ENCODE results near the gene KDM4F.
"Not testable (repeated sequence)": the region's sequence is repeated elsewhere in the genome, so short reads cannot be mapped to it uniquely, and the experiment has no call there.

Gene KDM4F

GRCh38 chr11:95049122-95049521 is at the start of gene KDM4F:
KDM4F (plus strand) TSS chr11:95049422.
- not testable (repeated sequence) for DNase-seq (ENCODE audit: low spot score)

GRCh38 chr11:95003716-95004115 is 45.5 kb upstream of the KDM4F start:
- DNase-seq (ENCODE audit: low spot score): no peak

GRCh38 chr11:95005642-95006041 is 43.6 kb upstream of the KDM4F start:
- no peak for DNase-seq (ENCODE audit: low spot score)

GRCh38 chr11:95011376-95011775 is 37.8 kb upstream of the KDM4F start:
- DNase-seq (ENCODE audit: low spot score): no peak

GRCh38 chr11:95014184-95014821 is 34.9 kb upstream of the KDM4F start:
- DNase-seq (ENCODE audit: low spot score): no peak

- DNase-seq (ENCODE audit: low spot score): no peak
These were observed 33.1 kb upstream of the KDM4F start for GRCh38 chr11:95016139-95016538.

- not testable (repeated sequence) for DNase-seq (ENCODE audit: low spot score)
These were observed 27.8 kb upstream of the KDM4F start for GRCh38 chr11:95021468-95021867.

- no peak for DNase-seq (ENCODE audit: low spot score)
These were observed 24.3 kb upstream of the KDM4F start, which contains the start of gene KDM4E for GRCh38 chr11:95024958-95025357. KDM4E (plus strand) TSS chr11:95025258; CDS start chr11:95025558, 300 bp downstream.

- DNase-seq (ENCODE audit: low spot score): not testable (repeated sequence)
These were observed 23.6 kb upstream of the KDM4F start for GRCh38 chr11:95025594-95025993.

- no peak for DNase-seq (ENCODE audit: low spot score)
These were observed 20.9 kb upstream of the KDM4F start for GRCh38 chr11:95028357-95028756.

GRCh38 chr11:95033051-95033450 is 16.2 kb upstream of the KDM4F start:
- no peak for DNase-seq (ENCODE audit: low spot score)

- no peak for DNase-seq (ENCODE audit: low spot score)
These were observed 13.9 kb upstream of the KDM4F start for GRCh38 chr11:95035316-95035715.

- DNase-seq (ENCODE audit: low spot score): not testable (repeated sequence)
These were observed 11.7 kb upstream of the KDM4F start for GRCh38 chr11:95037356-95038035.

GRCh38 chr11:95042239-95042638 is 7.0 kb upstream of the KDM4F start:
- no peak for DNase-seq (ENCODE audit: low spot score)

GRCh38 chr11:95042906-95043305 is 6.3 kb upstream of the KDM4F start:
- DNase-seq (ENCODE audit: low spot score): no peak

- DNase-seq (ENCODE audit: low spot score): no peak
These were observed 5.2 kb upstream of the KDM4F start for GRCh38 chr11:95044010-95044409.

GRCh38 chr11:95045812-95046211 is 3.4 kb upstream of the KDM4F start:
- DNase-seq (ENCODE audit: low spot score): no peak

GRCh38 chr11:95050595-95051202 is 1.5 kb downstream of the KDM4F start:
- DNase-seq (ENCODE audit: low spot score): no peak

GRCh38 chr11:95054356-95054755 is 5.1 kb downstream of the KDM4F start:
- no peak for DNase-seq (ENCODE audit: low spot score)

GRCh38 chr11:95055283-95055897 is 6.2 kb downstream of the KDM4F start:
- no peak for DNase-seq (ENCODE audit: low spot score)

GRCh38 chr11:95057959-95058358 is 8.7 kb downstream of the KDM4F start:
- DNase-seq (ENCODE audit: low spot score): no peak

- DNase-seq (ENCODE audit: low spot score): no peak
These were observed 9.4 kb downstream of the KDM4F start for GRCh38 chr11:95058621-95059020.

GRCh38 chr11:95059046-95059445 is 9.8 kb downstream of the KDM4F start:
- DNase-seq (ENCODE audit: low spot score): no peak
